Naive B cell (primary cell): ENCODE results near the gene BIRC7. TPM values are rescaled to one million over a fixed set of nuclear protein-coding genes. Genes with fewer than 3 reads are reported as not detected.

Source experiments
- ATAC-seq, 2 donors: fragments of 150-1000 bp; cut with Tn5 transposase; 2 replicates each; pipeline ENCODE4 v1.10.0; 2021; ENCODE audit warnings: low read depth in 2 of 2, mild to moderate bottlenecking in 2 of 2, moderate library complexity in 2 of 2
- DNase-seq: peaks from one replicate; pipeline ENCODE4 v3.0.0; 2022
- H3K27ac Mint-ChIP-seq, 6 donors: one replicate each; pipeline ENCODE4 v1.8.0; 2020 to 2022; ENCODE audit warnings: mild to moderate bottlenecking in 6 of 6, mixed read lengths in 6 of 6, moderate library complexity in 5 of 6, inconsistent platforms in 2 of 6
- H3K27me3 Mint-ChIP-seq, 3 donors: one replicate each; pipeline ENCODE4 v1.8.0; 2021 to 2022; ENCODE audit warnings: mixed read lengths in 3 of 3, mild to moderate bottlenecking in 1 of 3
- H3K36me3 Mint-ChIP-seq, 2 donors: one replicate each; pipeline ENCODE4 v1.8.0; 2020 to 2022; ENCODE audit warnings: mixed read lengths in 2 of 2, inconsistent platforms in 1 of 2, mild to moderate bottlenecking in 1 of 2
- H3K4me1 Mint-ChIP-seq, 3 donors: one replicate each; pipeline ENCODE4 v1.8.0; 2020 to 2022; ENCODE audit warnings: mixed read lengths in 3 of 3, inconsistent platforms in 1 of 3, mild to moderate bottlenecking in 1 of 3, moderate library complexity in 1 of 3
- H3K4me3 Mint-ChIP-seq, 8 donors: one replicate each; pipeline ENCODE4 v1.8.0; 2020 to 2022; ENCODE audit warnings: mild to moderate bottlenecking in 8 of 8, mixed read lengths in 8 of 8, moderate library complexity in 8 of 8, inconsistent platforms in 2 of 8
- H3K9me3 Mint-ChIP-seq, 7 donors: one replicate each; pipeline ENCODE4 v1.8.0; 2020 to 2022; ENCODE audit warnings: mixed read lengths in 7 of 7, mild to moderate bottlenecking in 5 of 7, inconsistent platforms in 2 of 7, moderate library complexity in 1 of 7
- polyA plus RNA-seq, 6 donors: library from polyadenylated mRNA; unstranded; fragments of 300-500 nt; fragmentation: Illumina TruSeq; gene quantifications; one replicate each; pipeline ENCODE4 v1.2.3, GENCODE V29; 2021; ENCODE audit warnings: low read depth in 6 of 6

The BIRC7 gene
- polyA plus RNA-seq, 6 donors from 2014 or later, result not detected

DNA sequence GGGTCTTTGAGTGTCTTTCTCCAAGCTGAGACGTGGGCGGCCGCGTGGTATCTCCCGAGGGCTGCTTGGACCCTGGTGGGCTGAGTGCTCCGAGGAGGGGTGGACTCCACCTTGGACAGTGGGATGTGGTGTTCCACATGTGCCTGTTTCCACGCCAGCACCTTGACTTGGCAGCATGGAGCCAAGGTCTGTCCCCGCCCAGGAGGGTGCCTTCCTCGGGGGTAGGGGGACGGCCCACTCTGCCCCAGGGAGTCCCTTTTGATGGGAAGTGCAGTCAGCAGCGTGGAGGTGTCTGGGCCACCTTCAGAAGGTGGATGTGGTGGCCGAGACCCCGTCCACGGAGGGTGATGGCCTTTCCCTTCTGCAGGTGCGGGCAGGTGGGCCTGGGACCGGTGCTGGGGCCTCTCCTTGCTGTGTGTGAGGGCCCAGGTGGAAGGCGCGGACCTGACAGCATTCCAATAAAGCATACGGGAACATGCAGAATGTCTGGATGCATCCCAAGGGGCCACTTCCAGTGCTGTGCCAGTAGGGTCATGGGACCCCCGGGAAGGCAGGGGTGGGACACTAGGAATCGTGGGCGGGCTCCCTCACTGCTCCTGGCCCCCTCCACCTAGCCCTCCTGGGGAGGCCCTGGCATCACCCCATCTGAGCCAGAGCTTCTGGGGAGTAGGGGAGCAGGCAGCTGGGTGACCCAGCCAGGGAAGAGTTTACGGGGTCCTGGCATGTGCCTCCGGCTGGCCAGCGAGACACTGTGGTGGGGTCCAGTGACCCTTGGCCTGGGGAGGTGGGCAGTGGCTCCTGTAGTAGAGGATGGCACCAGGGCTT, 53.8 kb downstream of the BIRC7 start:
- Mint-ChIP-seq H3K36me3 (no peaks in the 10 kb centered on the region), H3K4me1 (no peaks in the 10 kb centered on the region), H3K27ac (no peak overlapping the region), H3K9me3 (no peaks in the 10 kb centered on the region), H3K27me3 (peaks cover 0 to 5% (median 1%) of the 10 kb centered on the region in 3 donors), H3K4me3 (no peak overlapping the region)
- ATAC-seq (no peak), DNase-seq (no peak)

Other genes starting within 250 kb of the BIRC7 start
- not detected for gene BHLHE23, start 228.9 kb upstream of the BIRC7 start, polyA plus RNA-seq
- 10 to 100 TPM; 27.4 to 41.9 (median 34.6) TPM for gene YTHDF1, start 19.8 kb upstream of the BIRC7 start, polyA plus RNA-seq
- gene NKAIN4, start 18.6 kb downstream of the BIRC7 start, polyA plus RNA-seq, result not detected
- gene ARFGAP1, start 36.9 kb downstream of the BIRC7 start, polyA plus RNA-seq, result 10 to 100 TPM in 4 of 6 donors, 1 to 10 TPM in 2; 8.2 to 17.7 (median 11.7) TPM
- gene COL20A1, start 57.3 kb downstream of the BIRC7 start, polyA plus RNA-seq, result not detected
- gene CHRNA4, start 125.4 kb downstream of the BIRC7 start, polyA plus RNA-seq, result not detected
- gene KCNQ2, start 236.8 kb downstream of the BIRC7 start, polyA plus RNA-seq, result 1 to 10 TPM in 1 of 6 donors, under 1 TPM in 1, not detected in 4; 0.54 to 1.1 TPM